Karpas-422 (cell line): ENCODE results near the gene ATP10B. TPM values are rescaled to one million over a fixed set of nuclear protein-coding genes. Genes with fewer than 3 reads are reported as not detected.

Experiments
- DNase-seq: peaks from one replicate; pipeline ENCODE4 v3.0.0-alpha.2; 2015
- H2AFZ ChIP-seq: fragments of 200-600 bp; sonication (generic); 2 replicates; pipeline ENCODE4 v1.6.1; 2014; ENCODE audit warnings: antibody characterized with exemption, low read length, mixed read lengths
- H3K27ac ChIP-seq: fragments of 200-600 bp; sonication (generic); 2 replicates; pipeline ENCODE4 v1.5.1; 2014; ENCODE audit warnings: mild to moderate bottlenecking, low read length, moderate library complexity
- H3K27me3 ChIP-seq: fragments of 200-600 bp; sonication (generic); 2 replicates; pipeline ENCODE4 v1.6.1; 2014; ENCODE audit warnings: low read length, mixed read lengths
- H3K36me3 ChIP-seq: fragments of 200-600 bp; sonication (generic); 2 replicates; pipeline ENCODE4 v1.6.1; 2014; ENCODE audit warnings: low read length, mixed read lengths; ENCODE audit not compliant: insufficient read depth
- H3K4me1 ChIP-seq: fragments of 200-600 bp; sonication (generic); 2 replicates; pipeline ENCODE4 v1.6.1; 2014; ENCODE audit warnings: mild to moderate bottlenecking, low read length, mixed read lengths
- H3K4me2 ChIP-seq: fragments of 200-600 bp; sonication (generic); 2 replicates; pipeline ENCODE4 v1.6.1; 2014; ENCODE audit warnings: low read length, low read depth, mild to moderate bottlenecking; ENCODE audit not compliant: poor library complexity, severe bottlenecking
- H3K4me3 ChIP-seq: fragments of 200-600 bp; sonication (generic); 2 replicates; pipeline ENCODE4 v1.5.1; 2014; ENCODE audit warnings: mild to moderate bottlenecking, antibody characterized with exemption, low read length, mixed read lengths
- H3K79me2 ChIP-seq: fragments of 200-600 bp; sonication (generic); 2 replicates; pipeline ENCODE4 v1.6.1; 2014; ENCODE audit warnings: mild to moderate bottlenecking, low read length, mixed read lengths
- H3K9ac ChIP-seq: fragments of 200-600 bp; sonication (generic); 2 replicates; pipeline ENCODE4 v1.6.0; 2014; ENCODE audit warnings: low read length
- H3K9me2 ChIP-seq: fragments of 200-600 bp; sonication (generic), shearing (Covaris generic); replicated peaks from 2 replicates; pipeline ENCODE4 v1.6.0; 2014; ENCODE audit warnings: mild to moderate bottlenecking, low read length, moderate library complexity; ENCODE audit not compliant: insufficient read depth
- H3K9me3 ChIP-seq: fragments of 300-700, 200-600 bp; sonication (generic); 2 replicates; pipeline ENCODE4 v1.6.1; 2014; ENCODE audit warnings: low read length, mixed read lengths
- H4K20me1 ChIP-seq: fragments of 200-600 bp; sonication (generic); 2 replicates; pipeline ENCODE4 v1.6.1; 2014; ENCODE audit warnings: mild to moderate bottlenecking, antibody characterized with exemption, low read length, low read depth; ENCODE audit not compliant: insufficient read depth
- total RNA-seq: library from RNA; depleted of rRNA; stranded (reverse); fragments of >200 nt; shearing (Covaris generic); gene quantifications from 2 replicates; pipeline ENCODE4 v1.2.3, GENCODE V29; 2014; ENCODE audit warnings: low replicate concordance

ATP10B gene
- total RNA-seq, 1 experiment from 2014 or later: not detected

DNA sequence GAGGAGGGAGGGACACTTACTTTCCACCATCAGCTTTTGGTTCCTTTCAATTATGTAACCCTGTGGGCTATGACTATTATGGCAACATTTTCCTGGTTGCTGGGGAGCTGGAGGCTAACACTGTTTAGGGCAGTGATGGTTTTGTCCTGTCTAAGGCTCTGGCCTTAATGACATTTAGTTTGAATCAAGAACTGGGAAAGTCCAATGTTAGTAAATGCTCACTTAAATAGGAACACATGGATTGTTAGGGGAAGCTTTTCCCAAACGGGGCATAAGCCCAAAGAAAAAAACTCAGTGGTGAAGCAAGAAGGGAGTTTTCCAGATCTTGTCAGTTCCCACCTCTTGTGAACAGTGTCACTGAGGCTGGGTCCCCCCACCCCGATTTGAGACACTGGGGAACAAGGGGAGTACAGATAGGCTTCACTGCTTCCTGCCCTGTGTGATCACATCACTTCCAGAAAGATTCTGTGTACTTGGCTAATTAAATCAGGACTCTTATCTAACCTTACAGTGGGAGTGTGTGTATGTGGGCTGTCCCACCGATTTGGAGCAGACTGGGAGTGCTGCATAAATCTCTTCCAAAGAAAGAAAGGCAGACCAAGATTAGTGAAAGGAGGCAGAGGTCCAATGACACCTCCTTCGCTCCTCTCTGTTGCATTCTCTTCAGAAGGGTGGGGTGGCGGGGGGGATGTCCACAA lies 223.9 kb downstream of the ATP10B start:
- no peak overlapping the region for H3K27ac ChIP-seq
- no peaks in the 10 kb centered on the region for H4K20me1 ChIP-seq
- H3K9me3 ChIP-seq: no peaks in the 10 kb centered on the region
- no peaks in the 10 kb centered on the region for H3K9me2 ChIP-seq
- H3K36me3 ChIP-seq: no peaks in the 10 kb centered on the region
- no peak for DNase-seq
- H3K4me1 ChIP-seq: no peaks in the 10 kb centered on the region
- H3K4me3 ChIP-seq: no peak overlapping the region
- no peak overlapping the region for H2AFZ ChIP-seq
- H3K79me2 ChIP-seq: no peaks in the 10 kb centered on the region
- H3K9ac ChIP-seq: no peak overlapping the region
- no peaks in the 10 kb centered on the region for H3K27me3 ChIP-seq
- no peak overlapping the region for H3K4me2 ChIP-seq

- Histone ChIP-seq H3K4me2 (no peak overlapping the region), H2AFZ (no peak overlapping the region), H3K9ac (no peak overlapping the region), H3K4me1 (no peaks in the 10 kb centered on the region), H4K20me1 (no peaks in the 10 kb centered on the region), H3K27ac (no peak overlapping the region), H3K9me3 (no peaks in the 10 kb centered on the region), H3K4me3 (no peak overlapping the region), H3K36me3 (no peaks in the 10 kb centered on the region), H3K79me2 (no peaks in the 10 kb centered on the region), H3K27me3 (no peaks in the 10 kb centered on the region), H3K9me2 (no peaks in the 10 kb centered on the region)
- no peak for DNase-seq
Observed at GRCh38 chr5:160626322-160626721, 225.7 kb downstream of the ATP10B start.

GRCh38 chr5:160621526-160621925 lies 230.5 kb downstream of the ATP10B start:
- no peak overlapping the region for H3K27ac ChIP-seq
- no peaks in the 10 kb centered on the region for H3K79me2 ChIP-seq
- no peak overlapping the region for H3K4me2 ChIP-seq
- no peak overlapping the region for H2AFZ ChIP-seq
- H3K4me1 ChIP-seq: no peaks in the 10 kb centered on the region
- H3K9ac ChIP-seq: no peak overlapping the region
- no peak for DNase-seq
- H3K9me3 ChIP-seq: no peaks in the 10 kb centered on the region
- H3K4me3 ChIP-seq: no peak overlapping the region
- H3K9me2 ChIP-seq: no peaks in the 10 kb centered on the region
- H3K27me3 ChIP-seq: no peaks in the 10 kb centered on the region
- H3K36me3 ChIP-seq: no peaks in the 10 kb centered on the region
- no peaks in the 10 kb centered on the region for H4K20me1 ChIP-seq

DNA sequence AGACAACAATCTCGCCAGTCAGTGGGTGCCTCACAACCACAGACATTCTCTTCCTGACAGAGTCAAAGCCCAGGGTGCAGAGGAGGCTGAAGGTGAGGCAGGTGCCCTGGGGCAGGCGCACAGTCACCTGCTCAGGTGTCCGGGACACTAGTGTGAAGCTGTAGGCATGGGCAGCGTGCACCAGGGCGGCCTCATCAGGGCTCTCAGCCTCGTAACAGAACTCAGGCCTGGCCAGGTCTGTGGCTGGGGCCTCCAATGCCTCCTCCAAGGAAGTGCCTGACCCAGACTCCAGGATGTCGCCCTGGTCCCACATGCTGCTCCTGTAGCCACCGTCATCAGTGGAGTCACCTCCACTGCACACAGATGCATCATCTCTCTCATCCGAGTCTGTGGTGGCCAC lies 231.6 kb downstream of the ATP10B start:
- H3K9me3 ChIP-seq: no peaks in the 10 kb centered on the region
- no peak overlapping the region for H2AFZ ChIP-seq
- no peaks in the 10 kb centered on the region for H3K79me2 ChIP-seq
- DNase-seq: no peak
- H3K27me3 ChIP-seq: no peaks in the 10 kb centered on the region
- H4K20me1 ChIP-seq: no peaks in the 10 kb centered on the region
- H3K9me2 ChIP-seq: no peaks in the 10 kb centered on the region
- H3K4me1 ChIP-seq: no peaks in the 10 kb centered on the region
- no peaks in the 10 kb centered on the region for H3K36me3 ChIP-seq
- no peak overlapping the region for H3K4me2 ChIP-seq
- no peak overlapping the region for H3K4me3 ChIP-seq
- H3K9ac ChIP-seq: no peak overlapping the region
- H3K27ac ChIP-seq: no peak overlapping the region

- Histone ChIP-seq H3K9me2 (no peaks in the 10 kb centered on the region), H4K20me1 (no peaks in the 10 kb centered on the region), H2AFZ (no peak overlapping the region), H3K27me3 (no peaks in the 10 kb centered on the region), H3K4me1 (no peaks in the 10 kb centered on the region), H3K9ac (no peak overlapping the region), H3K36me3 (no peaks in the 10 kb centered on the region), H3K4me2 (no peak overlapping the region), H3K9me3 (no peaks in the 10 kb centered on the region), H3K79me2 (no peaks in the 10 kb centered on the region), H3K4me3 (no peak overlapping the region), H3K27ac (no peak overlapping the region)
- no peak for DNase-seq
Observed at GRCh38 chr5:160619381-160619780, 232.6 kb downstream of the ATP10B start.

GRCh38 chr5:160618286-160618685 lies 233.7 kb downstream of the ATP10B start:
- Histone ChIP-seq H3K36me3 (no peaks in the 10 kb centered on the region), H2AFZ (no peak overlapping the region), H3K4me3 (no peak overlapping the region), H3K4me2 (no peak overlapping the region), H4K20me1 (no peaks in the 10 kb centered on the region), H3K9me3 (no peaks in the 10 kb centered on the region), H3K27ac (no peak overlapping the region), H3K27me3 (no peaks in the 10 kb centered on the region), H3K79me2 (no peaks in the 10 kb centered on the region), H3K4me1 (no peaks in the 10 kb centered on the region), H3K9me2 (no peaks in the 10 kb centered on the region), H3K9ac (no peak overlapping the region)
- DNase-seq: no peak

GRCh38 chr5:160616712-160617497 lies 235.1 kb downstream of the ATP10B start:
- H3K4me3 ChIP-seq: no peak overlapping the region
- H3K4me1 ChIP-seq: no peaks in the 10 kb centered on the region
- no peaks in the 10 kb centered on the region for H3K9me3 ChIP-seq
- no peak for DNase-seq
- no peak overlapping the region for H3K9ac ChIP-seq
- H2AFZ ChIP-seq: no peak overlapping the region
- no peak overlapping the region for H3K4me2 ChIP-seq
- H3K27ac ChIP-seq: no peak overlapping the region
- H3K36me3 ChIP-seq: no peaks in the 10 kb centered on the region
- H4K20me1 ChIP-seq: no peaks in the 10 kb centered on the region
- no peaks in the 10 kb centered on the region for H3K9me2 ChIP-seq
- H3K79me2 ChIP-seq: no peaks in the 10 kb centered on the region
- no peaks in the 10 kb centered on the region for H3K27me3 ChIP-seq

DNA sequence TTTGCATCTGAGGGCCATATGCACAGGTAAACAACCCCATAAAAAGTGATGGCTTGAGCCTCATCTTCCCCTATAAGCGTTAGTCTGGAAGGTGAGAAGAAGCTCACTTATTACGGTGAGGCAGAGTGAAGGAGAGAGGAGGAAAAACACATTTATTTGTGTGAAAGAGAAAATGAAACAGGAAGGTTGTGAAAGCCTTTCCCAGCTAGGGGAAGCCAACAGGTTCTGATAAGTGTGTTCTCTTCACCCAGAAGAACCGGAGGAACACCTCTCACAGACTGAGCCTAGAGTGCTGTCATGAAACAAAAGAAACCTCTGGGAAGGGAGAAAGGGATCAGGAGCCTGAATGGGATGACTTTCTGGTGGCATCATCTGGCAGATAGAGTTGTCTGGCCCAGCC lies 237.9 kb downstream of the ATP10B start:
- Histone ChIP-seq H4K20me1 (no peaks in the 10 kb centered on the region), H3K4me3 (no peak overlapping the region), H3K79me2 (no peaks in the 10 kb centered on the region), H3K27ac (no peak overlapping the region), H3K4me2 (no peak overlapping the region), H3K9me2 (no peaks in the 10 kb centered on the region), H3K9me3 (no peaks in the 10 kb centered on the region), H3K36me3 (no peaks in the 10 kb centered on the region), H3K4me1 (no peaks in the 10 kb centered on the region), H3K9ac (no peak overlapping the region), H2AFZ (no peak overlapping the region), H3K27me3 (no peaks in the 10 kb centered on the region)
- no peak for DNase-seq
